ENCODE results near the gene IKZF3. TPM values are rescaled to one million over a fixed set of nuclear protein-coding genes. Genes with fewer than 3 reads are reported as not detected.
"Not testable (repeated sequence)": the region's sequence is repeated elsewhere in the genome, so short reads cannot be mapped to it uniquely, and the experiment has no call there.

Gene IKZF3
- total RNA-seq (1 to 10 TPM in 1 of 4 donors, under 1 TPM in 3; under 0.01 to 1.5 (median 0.34) TPM), polyA plus RNA-seq (10 to 100 TPM in 1 of 3 donors, under 1 TPM in 2; 0.23 to 12.3 (median 0.60) TPM)

- Histone ChIP-seq H3K36me3 (no peaks in the 10 kb centered on the region), H3K27me3 (peaks cover 23 to 97% (median 61%) of the 10 kb centered on the region in 3 donors), H3K27ac (no peak within 1 kb of the TSS), H3K4me1 (peaks cover 0 to 7% (median 7%) of the 10 kb centered on the region in 4 donors), H3K4me3 (peak within 1 kb of the TSS in 1 of 4 donors; percentile 5), H3K9me3 (peaks cover 0 to 4% (median 0%) of the 10 kb centered on the region in 4 donors)
- 1 to 2% methylated on average over 50 of the region's 50 CpGs for WGBS, 2 donors
- intact Hi-C loops (cut with DNase I): no loop called here
- DNase-seq: no peak
- TF ChIP-seq CTCF (IDR thresholded peaks at IDR 0.05) (no peak), POLR2AphosphoS5 (IDR thresholded peaks at IDR 0.05) (no peak), POLR2A (IDR thresholded peaks at IDR 0.05) (no peak), EP300 (IDR thresholded peaks at IDR 0.05) (no peak)
Observed at GRCh38 chr17:39863918-39864746, at the start of gene IKZF3. Gene IKZF3 (minus strand): TSS chr17:39864312. CDS start chr17:39864126, 186 bp downstream.

- WGBS, 2 donors: 94 to 96% methylated on average over 6 of the region's 6 CpGs
- intact Hi-C loops (cut with DNase I): no loop called here
- Histone ChIP-seq H3K4me3 (no peak overlapping the region), H3K9me3 (no peaks in the 10 kb centered on the region), H3K4me1 (no peaks in the 10 kb centered on the region), H3K27ac (no peak overlapping the region), H3K27me3 (no peaks in the 10 kb centered on the region), H3K36me3 (peaks cover 0 to 11% (median 0%) of the 10 kb centered on the region in 4 donors)
- no peak for DNase-seq
- TF ChIP-seq CTCF (IDR thresholded peaks at IDR 0.05) (no peak), POLR2A (IDR thresholded peaks at IDR 0.05) (no peak), POLR2AphosphoS5 (IDR thresholded peaks at IDR 0.05) (no peak), EP300 (IDR thresholded peaks at IDR 0.05) (no peak)
Observed at GRCh38 chr17:39908789-39909352, 44.8 kb upstream of the IKZF3 start.

- Histone ChIP-seq H3K36me3 (peaks cover 0 to 11% (median 2%) of the 10 kb centered on the region in 4 donors), H3K4me3 (no peak overlapping the region), H3K9me3 (no peaks in the 10 kb centered on the region), H3K27ac (no peak overlapping the region), H3K4me1 (no peaks in the 10 kb centered on the region), H3K27me3 (no peaks in the 10 kb centered on the region)
- intact Hi-C loops (cut with DNase I): no loop called here
- TF ChIP-seq EP300 (IDR thresholded peaks at IDR 0.05) (no peak), POLR2A (IDR thresholded peaks at IDR 0.05) (no peak), POLR2AphosphoS5 (IDR thresholded peaks at IDR 0.05) (no peak), CTCF (IDR thresholded peaks at IDR 0.05) (no peak)
- 86 to 88% methylated on average over 3 of the region's 3 CpGs for WGBS, 2 donors
- no peak for DNase-seq
Observed at GRCh38 chr17:39904990-39905288, 40.8 kb upstream of the IKZF3 start.

- Histone ChIP-seq H3K27me3 (no peaks in the 10 kb centered on the region), H3K36me3 (peaks cover 0 to 4% (median 0%) of the 10 kb centered on the region in 4 donors), H3K27ac (no peak overlapping the region), H3K4me3 (no peak overlapping the region), H3K4me1 (no peaks in the 10 kb centered on the region), H3K9me3 (no peaks in the 10 kb centered on the region)
- intact Hi-C loops (cut with DNase I): no loop called here
- TF ChIP-seq EP300 (IDR thresholded peaks at IDR 0.05): no peak
- TF ChIP-seq POLR2A (IDR thresholded peaks at IDR 0.05): no peak
- TF ChIP-seq CTCF (IDR thresholded peaks at IDR 0.05): no peak
- TF ChIP-seq POLR2AphosphoS5 (IDR thresholded peaks at IDR 0.05): no peak
- DNase-seq: no peak
- 78 to 94% methylated on average over 4 of the region's 4 CpGs for WGBS, 2 donors
Observed at GRCh38 chr17:39903158-39903884, 39.2 kb upstream of the IKZF3 start.

- WGBS, 2 donors: 91 to 97% methylated on average over 2 of the region's 2 CpGs
- H3K9me3 ChIP-seq; H3K36me3 ChIP-seq; DNase-seq; intact Hi-C loops (cut with DNase I); H3K27ac ChIP-seq; H3K27me3 ChIP-seq; H3K4me1 ChIP-seq; H3K4me3 ChIP-seq: not testable (repeated sequence)
Observed at GRCh38 chr17:39902027-39902426, 37.9 kb upstream of the IKZF3 start.
